ENCODE measurements around the gene COASY.
A peak's percentile ranks its signal among the peaks of the same experiment; 100 is the strongest.
"Not testable (repeated sequence)": the region's sequence is repeated elsewhere in the genome, so short reads cannot be mapped to it uniquely, and the experiment has no call there.

The COASY gene

GRCh38 chr17:42553161-42553818 lies 8.7 kb upstream of the COASY start:
- DNase-seq, result no peak

GRCh38 chr17:42553866-42554249 lies 8.1 kb upstream of the COASY start:
- DNase-seq, result no peak

- peak; percentile 62 to 65 for DNase-seq
Observed at GRCh38 chr17:42554250-42555121, 7.5 kb upstream of the COASY start.

- no peak for DNase-seq
Observed at GRCh38 chr17:42555122-42555622, 6.8 kb upstream of the COASY start.

GRCh38 chr17:42555961-42556617 lies 5.9 kb upstream of the COASY start:
- not testable (repeated sequence) for DNase-seq

GRCh38 chr17:42559075-42559474 lies 2.9 kb upstream of the COASY start:
- no peak for DNase-seq

- DNase-seq, result no peak
Observed at GRCh38 chr17:42560246-42560645, 1.7 kb upstream of the COASY start.

GRCh38 chr17:42562388-42563142 lies 617 bp downstream of the COASY start:
- DNase-seq, result no peak

- no peak for DNase-seq
Observed at GRCh38 chr17:42563143-42563509, 1.2 kb downstream of the COASY start.

- no peak for DNase-seq
Observed at GRCh38 chr17:42563543-42563942, 1.6 kb downstream of the COASY start.

- no peak for DNase-seq
Observed at GRCh38 chr17:42563950-42564349, 2.0 kb downstream of the COASY start.

GRCh38 chr17:42564815-42565522 lies 3.0 kb downstream of the COASY start:
- DNase-seq, result no peak

- DNase-seq, result no peak
Observed at GRCh38 chr17:42565523-42566214, 3.7 kb downstream of the COASY start.

GRCh38 chr17:42566215-42566882 lies 4.4 kb downstream of the COASY start:
- DNase-seq, result no peak

GRCh38 chr17:42566883-42567573 lies 5.1 kb downstream of the COASY start, which contains the start of gene MLX:
Gene MLX, plus strand, starts transcription at chr17:42567100. Its CDS starts 25 bp downstream, at chr17:42567125.
- DNase-seq, result peak; percentile 89 to 92

- no peak for DNase-seq
Observed at GRCh38 chr17:42568341-42569111, 6.6 kb downstream of the COASY start.

- DNase-seq, result no peak
Observed at GRCh38 chr17:42571435-42572225, 9.7 kb downstream of the COASY start.

GRCh38 chr17:42573095-42573494 lies 11.1 kb downstream of the COASY start:
- no peak for DNase-seq

GRCh38 chr17:42574463-42574862 lies 12.5 kb downstream of the COASY start:
- no peak for DNase-seq

All from stimulated activated CD4-positive, alpha-beta T cell treated with anti-CD3 and anti-CD28 coated beads, Interleukin-2, amount 100 ng/mL, for 48 hours (primary cell).